Stimulated activated CD4-positive, alpha-beta T cell treated with anti-CD3 and anti-CD28 coated beads, Interleukin-12 subunit alpha, Interleukin-12 subunit beta, amount 100 ng/mL, for 48 hours (primary cell): Measurements from ENCODE around the gene DAB1.

Experiments used
- DNase-seq, 3 donors: peaks; one replicate each; pipeline ENCODE4 v3.0.0-alpha.2; 2020; ENCODE audit warnings: low read depth in 2 of 3, low spot score in 1 of 3

The DAB1 gene

GRCh38 chr1:56963667-56964066 lies 460.2 kb downstream of the DAB1 start:
- DNase-seq: no peak

- DNase-seq: no peak
Measured at GRCh38 chr1:56961426-56961825, 462.4 kb downstream of the DAB1 start.

GRCh38 chr1:56958526-56958925 lies 465.3 kb downstream of the DAB1 start:
- no peak for DNase-seq

DNA sequence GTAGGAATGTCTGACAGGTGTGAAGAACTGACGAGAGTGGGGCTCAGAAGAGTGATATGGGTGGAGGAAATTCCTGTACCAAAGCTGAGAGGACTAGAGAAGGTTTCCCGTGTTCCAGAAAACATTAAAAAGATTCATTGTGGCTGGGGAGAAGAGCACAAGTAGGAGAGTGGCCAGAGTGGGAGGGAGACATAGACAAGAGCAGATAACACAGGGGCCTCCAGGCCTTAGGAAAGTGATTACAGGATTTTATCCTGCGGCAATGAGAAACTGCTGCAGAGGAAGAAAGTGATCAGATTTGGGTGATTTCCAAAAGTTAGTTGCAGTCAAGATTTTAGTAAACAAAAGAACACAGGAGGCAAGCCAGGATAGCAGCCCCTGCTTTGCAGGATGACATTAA lies 465.9 kb downstream of the DAB1 start:
- DNase-seq: no peak

GRCh38 chr1:56954664-56955063 lies 469.2 kb downstream of the DAB1 start:
- DNase-seq: no peak

GRCh38 chr1:56953386-56953785 lies 470.5 kb downstream of the DAB1 start:
- no peak for DNase-seq

- DNase-seq: no peak
Measured at GRCh38 chr1:56952501-56952900, 471.4 kb downstream of the DAB1 start.

DNA sequence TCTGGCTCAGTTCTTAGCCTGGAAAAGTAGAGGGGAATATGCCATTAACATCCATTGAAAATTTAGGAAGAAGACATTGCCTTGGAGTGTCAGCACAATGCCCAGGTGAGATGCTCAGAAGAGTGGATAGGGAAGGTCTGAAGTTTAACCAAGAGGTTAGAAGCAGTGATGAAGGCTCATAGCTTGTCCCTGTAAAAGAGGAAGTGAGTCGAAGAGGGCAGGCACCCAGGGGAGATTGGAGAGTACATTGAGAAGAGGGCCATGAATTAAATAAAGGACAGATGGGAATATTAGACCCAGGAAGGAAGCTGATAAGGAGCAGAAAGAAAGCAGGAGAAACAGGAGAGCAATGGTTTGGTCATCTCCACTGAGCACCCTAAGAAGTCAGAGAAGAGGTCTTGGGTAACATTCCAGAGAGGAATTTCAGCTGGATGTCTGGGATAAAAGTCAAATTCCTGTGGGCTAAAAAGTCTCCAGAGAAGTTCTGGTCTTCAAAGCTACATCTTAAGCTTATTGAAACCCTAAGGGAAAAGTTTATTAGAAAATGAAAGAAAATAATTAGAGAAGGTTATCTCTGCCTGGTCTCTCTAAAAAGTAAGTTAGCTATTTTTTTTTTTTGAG lies 475.3 kb downstream of the DAB1 start:
- no peak for DNase-seq
